ENCODE measurements around the gene MGMT.

DNA sequence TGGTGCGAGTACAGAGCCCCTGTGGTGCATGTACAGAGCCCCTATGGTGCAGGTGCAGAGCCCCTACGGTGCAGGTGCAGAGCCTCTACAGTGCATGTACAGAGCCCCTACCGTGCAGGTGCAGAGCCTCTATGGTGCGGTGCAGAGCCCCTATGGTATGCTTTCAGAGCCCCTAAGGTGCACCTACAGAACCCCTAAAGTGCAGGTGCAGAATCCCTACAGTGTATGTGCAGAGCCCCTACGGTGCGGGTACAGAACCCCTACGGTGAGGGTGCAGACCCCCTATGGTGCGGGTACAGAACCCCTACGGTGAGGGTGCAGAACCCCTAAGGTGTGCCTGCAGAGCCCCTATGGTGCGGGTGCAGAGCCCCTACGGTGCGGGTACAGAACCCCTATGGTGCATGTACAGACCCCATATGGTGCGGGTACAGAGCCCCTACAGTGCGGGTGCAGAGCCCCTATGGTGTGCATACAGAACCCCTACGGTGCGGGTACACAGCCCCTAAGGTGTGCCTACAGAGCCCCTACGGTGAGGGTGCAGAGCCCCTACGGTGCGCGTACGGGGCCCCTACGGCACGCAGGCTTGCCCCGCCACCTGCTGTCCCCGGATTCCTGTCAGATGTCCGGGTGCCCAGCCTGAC is 53.5 kb downstream of the MGMT start:
- TF ChIP-seq, protein P1, sequence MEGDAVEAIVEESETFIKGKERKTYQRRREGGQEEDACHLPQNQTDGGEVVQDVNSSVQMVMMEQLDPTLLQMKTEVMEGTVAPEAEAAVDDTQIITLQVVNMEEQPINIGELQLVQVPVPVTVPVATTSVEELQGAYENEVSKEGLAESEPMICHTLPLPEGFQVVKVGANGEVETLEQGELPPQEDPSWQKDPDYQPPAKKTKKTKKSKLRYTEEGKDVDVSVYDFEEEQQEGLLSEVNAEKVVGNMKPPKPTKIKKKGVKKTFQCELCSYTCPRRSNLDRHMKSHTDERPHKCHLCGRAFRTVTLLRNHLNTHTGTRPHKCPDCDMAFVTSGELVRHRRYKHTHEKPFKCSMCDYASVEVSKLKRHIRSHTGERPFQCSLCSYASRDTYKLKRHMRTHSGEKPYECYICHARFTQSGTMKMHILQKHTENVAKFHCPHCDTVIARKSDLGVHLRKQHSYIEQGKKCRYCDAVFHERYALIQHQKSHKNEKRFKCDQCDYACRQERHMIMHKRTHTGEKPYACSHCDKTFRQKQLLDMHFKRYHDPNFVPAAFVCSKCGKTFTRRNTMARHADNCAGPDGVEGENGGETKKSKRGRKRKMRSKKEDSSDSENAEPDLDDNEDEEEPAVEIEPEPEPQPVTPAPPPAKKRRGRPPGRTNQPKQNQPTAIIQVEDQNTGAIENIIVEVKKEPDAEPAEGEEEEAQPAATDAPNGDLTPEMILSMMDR (IDR thresholded peaks at IDR 0.05): no peak
- TF ChIP-seq POLR2A (IDR thresholded peaks at IDR 0.05): no peak
